WTC11 (cell line): ENCODE measurements around the gene TBL1XR1.

ENCODE experiments used
- ATF1 ChIP-seq: sonication (generic); formaldehyde crosslinking; IDR thresholded peaks from 2 replicates; pipeline ENCODE4 v1.8.1; 2023; ENCODE audit warnings: mild to moderate bottlenecking, moderate library complexity, missing genetic modification reagents
- ETV6 ChIP-seq: sonication (generic); formaldehyde crosslinking; IDR thresholded peaks from 2 replicates; pipeline ENCODE4 v1.8.1; 2022; ENCODE audit warnings: mild to moderate bottlenecking, missing genetic modification reagents
- JAZF1 ChIP-seq: fragments of 250-450 bp; sonication (Bioruptor Pico); IDR thresholded peaks from 2 replicates; pipeline ENCODE4 v1.9.0; 2021; ENCODE audit warnings: moderate library complexity, mild to moderate bottlenecking, inconsistent platforms
- JUN ChIP-seq: sonication (generic); formaldehyde crosslinking; IDR thresholded peaks from 2 replicates; pipeline ENCODE4 v1.8.0; 2023; ENCODE audit warnings: mild to moderate bottlenecking, missing genetic modification reagents
- MXD4 ChIP-seq: fragments of 250-450 bp; sonication (Bioruptor Pico); IDR thresholded peaks from 2 replicates; pipeline ENCODE4 v1.8.0; 2021; ENCODE audit warnings: mild to moderate bottlenecking, moderate library complexity, borderline replicate concordance
- SMAD3 ChIP-seq: sonication (generic); formaldehyde crosslinking; IDR thresholded peaks from 2 replicates; pipeline ENCODE4 v1.8.0; 2022; ENCODE audit warnings: missing genetic modification reagents, mild to moderate bottlenecking, borderline replicate concordance
- SP1 ChIP-seq: sonication (generic); formaldehyde crosslinking; conservative IDR thresholded peaks from 2 replicates; pipeline ENCODE4 v1.8.1; 2022; ENCODE audit warnings: missing genetic modification reagents
- ZNF121 ChIP-seq: sonication (generic); formaldehyde crosslinking; IDR thresholded peaks from 2 replicates; pipeline ENCODE4 v1.8.0; 2023; ENCODE audit warnings: missing genetic modification reagents
- ZNF416 ChIP-seq: fragments of 250-450 bp; sonication (Bioruptor Pico); IDR thresholded peaks from 2 replicates; pipeline ENCODE4 v1.9.0; 2021; ENCODE audit warnings: mild to moderate bottlenecking, inconsistent platforms
- TF ChIP-seq, protein P1 (sequence below): fragments of 200-600 bp; IDR thresholded peaks from 2 replicates; pipeline ENCODE4 v1.8.0; 2022; ENCODE audit warnings: antibody characterized with exemption
- TF ChIP-seq, protein P2 (sequence below): sonication (generic); formaldehyde crosslinking; IDR thresholded peaks from 2 replicates; pipeline ENCODE4 v1.8.1; 2023; ENCODE audit warnings: mild to moderate bottlenecking, moderate library complexity, missing genetic modification reagents

DNA sequence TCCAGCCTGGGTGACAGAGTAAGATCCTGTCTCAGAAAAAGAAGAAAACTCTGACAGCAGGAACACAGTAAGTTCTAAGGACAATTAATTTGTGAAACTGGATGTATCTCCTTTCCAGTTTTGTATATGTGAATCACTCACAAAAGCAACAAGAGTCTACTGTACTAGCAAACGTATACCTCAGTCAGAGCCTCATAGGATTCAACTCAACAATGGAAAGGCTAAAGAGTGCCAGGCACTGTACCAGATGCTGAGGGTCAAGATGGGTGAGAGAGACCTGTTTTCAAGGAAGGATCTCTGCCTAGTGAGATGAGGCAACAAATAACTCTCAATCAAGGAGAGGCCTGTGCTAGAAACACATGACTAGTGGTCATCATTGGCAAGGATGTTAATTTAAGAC is 14.9 kb downstream of the TBL1XR1 start:
- TF ChIP-seq ATF1 (CRISPR knock-in tag) = no peak
- TF ChIP-seq, protein P1, sequence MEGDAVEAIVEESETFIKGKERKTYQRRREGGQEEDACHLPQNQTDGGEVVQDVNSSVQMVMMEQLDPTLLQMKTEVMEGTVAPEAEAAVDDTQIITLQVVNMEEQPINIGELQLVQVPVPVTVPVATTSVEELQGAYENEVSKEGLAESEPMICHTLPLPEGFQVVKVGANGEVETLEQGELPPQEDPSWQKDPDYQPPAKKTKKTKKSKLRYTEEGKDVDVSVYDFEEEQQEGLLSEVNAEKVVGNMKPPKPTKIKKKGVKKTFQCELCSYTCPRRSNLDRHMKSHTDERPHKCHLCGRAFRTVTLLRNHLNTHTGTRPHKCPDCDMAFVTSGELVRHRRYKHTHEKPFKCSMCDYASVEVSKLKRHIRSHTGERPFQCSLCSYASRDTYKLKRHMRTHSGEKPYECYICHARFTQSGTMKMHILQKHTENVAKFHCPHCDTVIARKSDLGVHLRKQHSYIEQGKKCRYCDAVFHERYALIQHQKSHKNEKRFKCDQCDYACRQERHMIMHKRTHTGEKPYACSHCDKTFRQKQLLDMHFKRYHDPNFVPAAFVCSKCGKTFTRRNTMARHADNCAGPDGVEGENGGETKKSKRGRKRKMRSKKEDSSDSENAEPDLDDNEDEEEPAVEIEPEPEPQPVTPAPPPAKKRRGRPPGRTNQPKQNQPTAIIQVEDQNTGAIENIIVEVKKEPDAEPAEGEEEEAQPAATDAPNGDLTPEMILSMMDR = no peak
- TF ChIP-seq ZNF416 (CRISPR knock-in tag) = no peak
- no peak for TF ChIP-seq SP1 (CRISPR knock-in tag)
- TF ChIP-seq ETV6 = no peak
- no peak for TF ChIP-seq JAZF1
- no peak for TF ChIP-seq ZNF121
- no peak for TF ChIP-seq MXD4
- no peak for TF ChIP-seq JUN (CRISPR knock-in tag)
- TF ChIP-seq, protein P2, sequence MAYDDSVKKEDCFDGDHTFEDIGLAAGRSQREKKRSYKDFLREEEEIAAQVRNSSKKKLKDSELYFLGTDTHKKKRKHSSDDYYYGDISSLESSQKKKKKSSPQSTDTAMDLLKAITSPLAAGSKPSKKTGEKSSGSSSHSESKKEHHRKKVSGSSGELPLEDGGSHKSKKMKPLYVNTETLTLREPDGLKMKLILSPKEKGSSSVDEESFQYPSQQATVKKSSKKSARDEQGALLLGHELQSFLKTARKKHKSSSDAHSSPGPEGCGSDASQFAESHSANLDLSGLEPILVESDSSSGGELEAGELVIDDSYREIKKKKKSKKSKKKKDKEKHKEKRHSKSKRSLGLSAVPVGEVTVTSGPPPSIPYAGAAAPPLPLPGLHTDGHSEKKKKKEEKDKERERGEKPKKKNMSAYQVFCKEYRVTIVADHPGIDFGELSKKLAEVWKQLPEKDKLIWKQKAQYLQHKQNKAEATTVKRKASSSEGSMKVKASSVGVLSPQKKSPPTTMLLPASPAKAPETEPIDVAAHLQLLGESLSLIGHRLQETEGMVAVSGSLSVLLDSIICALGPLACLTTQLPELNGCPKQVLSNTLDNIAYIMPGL (CRISPR knock-in tag) = no peak
- TF ChIP-seq SMAD3 = no peak
